A673 (cell line): Measurements from ENCODE around the gene LRRC37B. TPM values are rescaled to one million over a fixed set of nuclear protein-coding genes. Genes with fewer than 3 reads are reported as not detected.
"Not testable (repeated sequence)": the region's sequence is repeated elsewhere in the genome, so short reads cannot be mapped to it uniquely, and the experiment has no call there.

Source experiments
- BruUV-seq: library from RNA; stranded (reverse); fragments of 400-500 nt; replicated peaks from 2 replicates; lab custom pipeline; 2021; lab: Mats Ljungman, UMichigan
- CTCF ChIA-PET: fragments of 300-600 bp; sonication (Branson Sonifier 250); formaldehyde crosslinking; loops from one replicate; lab custom pipeline; 2022; ENCODE audit warnings: antibody characterized with exemption; lab: Charles Lee
- POLR2A ChIA-PET: fragments of 300-600 bp; sonication (Branson Sonifier 250); formaldehyde crosslinking; loops from one replicate; lab custom pipeline; 2022; ENCODE audit warnings: antibody characterized with exemption; ENCODE audit not compliant: low non-redundant PET; lab: Charles Lee
- DNase-seq: peaks from one replicate; pipeline ENCODE4 v3.0.0-alpha.2; 2015; ENCODE audit warnings: low spot score
- H3K27ac ChIP-seq: fragments of 200-600 bp; sonication (generic); 2 replicates; pipeline ENCODE4 v1.5.1; 2016; ENCODE audit warnings: mixed run types, low read depth, mild to moderate bottlenecking, mixed read lengths, antibody characterized with exemption, low read length; ENCODE audit not compliant: poor library complexity, severe bottlenecking
- H3K27me3 ChIP-seq: fragments of 200-600 bp; sonication (generic); replicated peaks from 2 replicates; pipeline ENCODE4 v1.6.1; 2017; ENCODE audit warnings: mixed run types, low read depth, mild to moderate bottlenecking, mixed read lengths, antibody characterized with exemption, low read length; ENCODE audit not compliant: insufficient read depth, poor library complexity
- H3K36me3 ChIP-seq: fragments of 200-600 bp; sonication (generic); 2 replicates; pipeline ENCODE4 v1.6.1; 2016; ENCODE audit warnings: mixed run types, mild to moderate bottlenecking, mixed read lengths, antibody characterized with exemption, low read length; ENCODE audit not compliant: insufficient read depth, poor library complexity, severe bottlenecking
- H3K4me1 ChIP-seq: fragments of 200-600 bp; sonication (generic); 2 replicates; pipeline ENCODE4 v1.6.1; 2017; ENCODE audit warnings: mixed run types, mild to moderate bottlenecking, mixed read lengths, antibody characterized with exemption, low read length; ENCODE audit not compliant: insufficient read depth, poor library complexity, severe bottlenecking
- H3K4me3 ChIP-seq: fragments of 200-600 bp; sonication (generic); 2 replicates; pipeline ENCODE4 v1.5.1; 2016; ENCODE audit warnings: low read depth, mixed run types, mild to moderate bottlenecking, mixed read lengths, low read length; ENCODE audit not compliant: poor library complexity, severe bottlenecking
- H3K9me3 ChIP-seq: fragments of 200-600 bp; sonication (generic); 2 replicates; pipeline ENCODE4 v1.6.1; 2016; ENCODE audit warnings: mixed run types, low read depth, mild to moderate bottlenecking, mixed read lengths, antibody characterized with exemption, low read length; ENCODE audit not compliant: poor library complexity, severe bottlenecking
- intact Hi-C: fragments of 100-400 bp; cut with micrococcal nuclease; formaldehyde crosslinking; loops from one replicate; pipeline ENCODE4 v1.10.0; 2022; ENCODE audit not compliant: unreplicated experiment
- total RNA-seq: library from RNA; stranded (reverse); gene quantifications from 2 replicates; pipeline ENCODE4 v1.2.3, GENCODE V29; 2021

Gene LRRC37B
- total RNA-seq, 1 experiment from 2014 or later, result 14.2 TPM

GRCh38 chr17:32054985-32055384, 47.8 kb downstream of the LRRC37B start:
- CTCF ChIA-PET, BruUV-seq: not testable (repeated sequence)

GRCh38 chr17:32055425-32055824, 48.2 kb downstream of the LRRC37B start:
- intact Hi-C loops, CTCF ChIA-PET, H3K4me3 ChIP-seq, H3K9me3 ChIP-seq, H3K27ac ChIP-seq, H3K36me3 ChIP-seq, H3K4me1 ChIP-seq, DNase-seq, BruUV-seq, H3K27me3 ChIP-seq, POLR2A ChIA-PET: not testable (repeated sequence)

More at GRCh38 chr17:32054985-32055384, 47.8 kb downstream of the LRRC37B start:
- H3K27me3 ChIP-seq, DNase-seq, H3K9me3 ChIP-seq, POLR2A ChIA-PET, H3K27ac ChIP-seq, H3K4me3 ChIP-seq, H3K4me1 ChIP-seq, intact Hi-C loops, H3K36me3 ChIP-seq: not testable (repeated sequence)

GRCh38 chr17:32056500-32056899, 49.3 kb downstream of the LRRC37B start:
- H3K4me3 ChIP-seq, intact Hi-C loops, CTCF ChIA-PET, H3K4me1 ChIP-seq, H3K27ac ChIP-seq, H3K36me3 ChIP-seq, H3K9me3 ChIP-seq, DNase-seq, BruUV-seq, POLR2A ChIA-PET, H3K27me3 ChIP-seq: not testable (repeated sequence)

- POLR2A ChIA-PET, H3K9me3 ChIP-seq, DNase-seq, H3K4me3 ChIP-seq, H3K27ac ChIP-seq, CTCF ChIA-PET, H3K4me1 ChIP-seq, BruUV-seq, H3K36me3 ChIP-seq, intact Hi-C loops, H3K27me3 ChIP-seq: not testable (repeated sequence)
These were observed 50.4 kb downstream of the LRRC37B start for GRCh38 chr17:32057460-32058105.

GRCh38 chr17:32060695-32061094, 53.5 kb downstream of the LRRC37B start:
- intact Hi-C loops, CTCF ChIA-PET, H3K27me3 ChIP-seq, H3K4me1 ChIP-seq, H3K4me3 ChIP-seq, H3K36me3 ChIP-seq, BruUV-seq, POLR2A ChIA-PET, H3K9me3 ChIP-seq, H3K27ac ChIP-seq, DNase-seq: not testable (repeated sequence)

- H3K9me3 ChIP-seq, CTCF ChIA-PET, H3K36me3 ChIP-seq, intact Hi-C loops, H3K4me1 ChIP-seq, H3K4me3 ChIP-seq, H3K27me3 ChIP-seq, BruUV-seq, POLR2A ChIA-PET, DNase-seq, H3K27ac ChIP-seq: not testable (repeated sequence)
These were observed 54.7 kb downstream of the LRRC37B start for GRCh38 chr17:32061840-32062239.

GRCh38 chr17:32064091-32064490, 56.9 kb downstream of the LRRC37B start:
- DNase-seq, H3K9me3 ChIP-seq, H3K4me3 ChIP-seq, H3K27ac ChIP-seq, H3K36me3 ChIP-seq, POLR2A ChIA-PET, H3K4me1 ChIP-seq, H3K27me3 ChIP-seq, BruUV-seq, CTCF ChIA-PET, intact Hi-C loops: not testable (repeated sequence)
